HEK293 (cell line): ENCODE results near the gene MARK3.
A peak's percentile ranks its signal among the peaks of the same experiment; 100 is the strongest.

Experiments used
- CTCF ChIA-PET: fragments of 350-600 bp; formaldehyde crosslinking; extraction: SDS; loops from one replicate; lab custom pipeline; 2021; ENCODE audit warnings: antibody characterized with exemption; lab: Yijun Ruan, JAX
- POLR2A ChIA-PET: fragments of 300-600 bp; formaldehyde crosslinking; extraction: SDS; loops from one replicate; lab custom pipeline; 2020; ENCODE audit warnings: antibody characterized with exemption, inconsistent platforms; lab: Yijun Ruan, JAX
- H3K27ac ChIP-seq: fragments of 200-500 bp; sonication (Bioruptor generic); 2 replicates; pipeline ENCODE4 v1.5.1; 2014; ENCODE audit warnings: low read depth, low read length, control low read depth, inconsistent platforms; ENCODE audit errors: extremely low read depth
- H3K36me3 ChIP-seq, 2 experiments: fragments of 200-500 bp in 1 of 2; sonication (Bioruptor generic) in 1 of 2; 1 replicate in 1 of 2; 2 replicates in 1 of 2; pipeline ENCODE4 v1.5.1; 2014 to 2017; ENCODE audit warnings: inconsistent platforms in 2 of 2, low read length in 2 of 2; ENCODE audit not compliant: control insufficient read depth in 2 of 2, insufficient read depth in 1 of 2
- H3K4me1 ChIP-seq: fragments of 200-500 bp; sonication (Bioruptor generic); 2 replicates; pipeline ENCODE4 v1.5.1; 2014; ENCODE audit warnings: mild to moderate bottlenecking, low read length, inconsistent platforms; ENCODE audit not compliant: control insufficient read depth, insufficient read depth
- H3K4me3 ChIP-seq: 2 replicates; pipeline ENCODE4 v1.5.1; 2011; ENCODE audit warnings: low read depth, mild to moderate bottlenecking, control low read depth, low read length, moderate library complexity
- H3K9me3 ChIP-seq: fragments of 200-500 bp; sonication (Bioruptor generic); 2 replicates; pipeline ENCODE4 v1.5.1; 2014; ENCODE audit warnings: low read depth, low read length, inconsistent platforms; ENCODE audit not compliant: control insufficient read depth, insufficient read depth
- HOXA7 ChIP-seq: sonication (generic); formaldehyde crosslinking; IDR thresholded peaks from 2 replicates; pipeline ENCODE4 v1.8.1; 2022; ENCODE audit warnings: missing genetic modification reagents, borderline replicate concordance
- IKZF3 ChIP-seq: fragments of 450-650 bp; IDR thresholded peaks from 2 replicates; pipeline ENCODE4 v1.5.0; 2018; ENCODE audit warnings: missing biosample characterization, mild to moderate bottlenecking, missing genetic modification characterization, moderate library complexity
- ZBTB17 ChIP-seq: fragments of 450-650 bp; formaldehyde crosslinking; IDR thresholded peaks from 2 replicates; pipeline ENCODE4 v1.5.1; 2016; ENCODE audit warnings: missing biosample characterization, missing genetic modification characterization
- ZBTB20 ChIP-seq: fragments of 450-650 bp; formaldehyde crosslinking; IDR thresholded peaks from 2 replicates; pipeline ENCODE4 v1.5.1; 2016; ENCODE audit warnings: missing biosample characterization, missing genetic modification characterization
- ZBTB6 ChIP-seq: fragments of 450-650 bp; formaldehyde crosslinking; IDR thresholded peaks from 2 replicates; pipeline ENCODE4 v1.5.1; 2017; ENCODE audit warnings: missing biosample characterization, missing genetic modification characterization
- ZBTB7A ChIP-seq: fragments of 450-650 bp; formaldehyde crosslinking; IDR thresholded peaks from 2 replicates; pipeline ENCODE4 v1.5.1; 2016; ENCODE audit warnings: low read depth, missing biosample characterization, missing genetic modification characterization
- ZEB2 ChIP-seq: fragments of 450-650 bp; formaldehyde crosslinking; IDR thresholded peaks from 2 replicates; pipeline ENCODE4 v1.5.1; 2016; ENCODE audit warnings: missing biosample characterization, missing genetic modification characterization
- ZNF121 ChIP-seq: fragments of 450-650 bp; formaldehyde crosslinking; IDR thresholded peaks from 2 replicates; pipeline ENCODE4 v1.5.1; 2016; ENCODE audit warnings: missing biosample characterization, missing genetic modification characterization
- ZNF174 ChIP-seq: fragments of 450-650 bp; formaldehyde crosslinking; IDR thresholded peaks from 2 replicates; pipeline ENCODE4 v1.5.0; 2017; ENCODE audit warnings: missing biosample characterization, mild to moderate bottlenecking, missing genetic modification characterization
- ZNF19 ChIP-seq: fragments of 450-650 bp; formaldehyde crosslinking; IDR thresholded peaks from 2 replicates; pipeline ENCODE4; 2016; ENCODE audit warnings: missing biosample characterization, missing genetic modification characterization, low read depth
- ZNF2 ChIP-seq: fragments of 450-650 bp; formaldehyde crosslinking; IDR thresholded peaks from 2 replicates; pipeline ENCODE4 v1.5.1; 2016; ENCODE audit warnings: missing biosample characterization, missing genetic modification characterization
- ZNF335 ChIP-seq: fragments of 450-650 bp; formaldehyde crosslinking; conservative IDR thresholded peaks from 2 replicates; pipeline ENCODE4 v1.5.1; 2016; ENCODE audit warnings: missing biosample characterization, missing genetic modification characterization
- ZNF341 ChIP-seq: fragments of 450-650 bp; formaldehyde crosslinking; IDR thresholded peaks from 2 replicates; pipeline ENCODE4; 2016; ENCODE audit warnings: low read depth, missing biosample characterization, missing genetic modification characterization
- ZNF416 ChIP-seq: fragments of 450-650 bp; formaldehyde crosslinking; IDR thresholded peaks from 2 replicates; pipeline ENCODE4 v1.5.1; 2016; ENCODE audit warnings: missing biosample characterization, missing genetic modification characterization
- ZNF548 ChIP-seq: fragments of 450-650 bp; formaldehyde crosslinking; IDR thresholded peaks from 2 replicates; pipeline ENCODE4 v1.5.1; 2016; ENCODE audit warnings: missing biosample characterization, missing genetic modification characterization
- ZNF585B ChIP-seq: fragments of 450-650 bp; formaldehyde crosslinking; IDR thresholded peaks from 2 replicates; pipeline ENCODE4 v1.5.1; 2016; ENCODE audit warnings: missing biosample characterization, missing genetic modification characterization
- ZNF600 ChIP-seq: fragments of 450-650 bp; formaldehyde crosslinking; IDR thresholded peaks from 2 replicates; pipeline ENCODE4 v1.5.1; 2016; ENCODE audit warnings: missing biosample characterization, missing genetic modification characterization
- ZNF692 ChIP-seq: fragments of 450-650 bp; formaldehyde crosslinking; IDR thresholded peaks from 2 replicates; pipeline ENCODE4 v1.5.1; 2016; ENCODE audit warnings: missing biosample characterization, missing genetic modification characterization
- ZNF747 ChIP-seq: fragments of 450-650 bp; formaldehyde crosslinking; IDR thresholded peaks from 2 replicates; pipeline ENCODE4 v1.5.1; 2016; ENCODE audit warnings: missing biosample characterization, missing genetic modification characterization
- ZNF830 ChIP-seq: fragments of 450-650 bp; IDR thresholded peaks from 2 replicates; pipeline ENCODE4 v1.5.0; 2018; ENCODE audit warnings: missing biosample characterization, missing genetic modification characterization, low read depth, mild to moderate bottlenecking, moderate library complexity

The MARK3 gene

GRCh38 chr14:103384450-103385151 is 614 bp upstream of the MARK3 start (continued):
- no peak for TF ChIP-seq ZNF416 (tag by site-specific recombination)
- no peak for TF ChIP-seq ZNF121
- peak; percentile 83 for TF ChIP-seq ZNF335 (tag by site-specific recombination)
- TF ChIP-seq ZBTB7A (tag by site-specific recombination): 0 out of 2 replicates have a peak, but pooled peaks have one; percentile 45
- TF ChIP-seq ZNF747 (tag by site-specific recombination): no peak
- no peak for TF ChIP-seq ZNF585B (tag by site-specific recombination)
- TF ChIP-seq ZNF19 (tag by site-specific recombination): no peak
- TF ChIP-seq ZNF830 (tag by site-specific recombination): no peak
- peak; percentile 91 for TF ChIP-seq ZBTB20 (tag by site-specific recombination)
- TF ChIP-seq ZNF692 (tag by site-specific recombination): peak; percentile 45; the same call in 1 of the 2 replicates
- TF ChIP-seq ZBTB6 (tag by site-specific recombination): peak; percentile 50; the same call in 1 of the 2 replicates
- no peak for TF ChIP-seq ZNF174 (tag by site-specific recombination)
- TF ChIP-seq IKZF3 (tag by site-specific recombination): no peak

- H3K4me3 ChIP-seq: peak overlapping the region; percentile 97
- no peaks in the 10 kb centered on the region for H3K9me3 ChIP-seq
- peak overlapping the region; percentile 92 for H3K27ac ChIP-seq
- 0 out of 2 replicates have a peak, but pooled peaks cover 2% of the 10 kb centered on the region for H3K4me1 ChIP-seq
- TF ChIP-seq ZNF335 (tag by site-specific recombination): peak; percentile 69
- TF ChIP-seq ZNF600 (tag by site-specific recombination): peak; percentile 98
- TF ChIP-seq ZEB2: peak; percentile 44
- peak; percentile 57 for TF ChIP-seq ZNF341 (tag by site-specific recombination)
- TF ChIP-seq ZNF548: no peak
- TF ChIP-seq ZBTB17 (tag by site-specific recombination): peak; percentile 100
- TF ChIP-seq ZNF2 (tag by site-specific recombination): peak; percentile 20; the same call in 1 of the 2 replicates
- TF ChIP-seq HOXA7 (CRISPR knock-in tag): no peak
- TF ChIP-seq ZBTB20 (tag by site-specific recombination): peak; percentile 54
- ChIA-PET CTCF (interaction anchor here (0.5 to 1.2 kb wide), 3 partner anchors 59 to 1231 kb away, joined by 3 to 4 read pairs (median 3); no protein-coding TSS in a partner anchor), POLR2A (interaction anchor here (1.7 kb wide), 1 partner anchor 52 kb away, joined by 8 read pairs; the partner anchor contains the start of gene EIF5)
- no peaks in the 10 kb centered on the region for H3K36me3 ChIP-seq
These were observed 906 bp downstream of the MARK3 start for GRCh38 chr14:103385929-103386712.
